CD4-positive, alpha-beta T cell treated with Interleukin-4 for 4 hours (primary cell): ENCODE results near the gene MYEOV.

Experiments
- DNase-seq: peaks from one replicate; pipeline ENCODE4 v3.0.0-alpha.2; 2020

The MYEOV gene

DNA sequence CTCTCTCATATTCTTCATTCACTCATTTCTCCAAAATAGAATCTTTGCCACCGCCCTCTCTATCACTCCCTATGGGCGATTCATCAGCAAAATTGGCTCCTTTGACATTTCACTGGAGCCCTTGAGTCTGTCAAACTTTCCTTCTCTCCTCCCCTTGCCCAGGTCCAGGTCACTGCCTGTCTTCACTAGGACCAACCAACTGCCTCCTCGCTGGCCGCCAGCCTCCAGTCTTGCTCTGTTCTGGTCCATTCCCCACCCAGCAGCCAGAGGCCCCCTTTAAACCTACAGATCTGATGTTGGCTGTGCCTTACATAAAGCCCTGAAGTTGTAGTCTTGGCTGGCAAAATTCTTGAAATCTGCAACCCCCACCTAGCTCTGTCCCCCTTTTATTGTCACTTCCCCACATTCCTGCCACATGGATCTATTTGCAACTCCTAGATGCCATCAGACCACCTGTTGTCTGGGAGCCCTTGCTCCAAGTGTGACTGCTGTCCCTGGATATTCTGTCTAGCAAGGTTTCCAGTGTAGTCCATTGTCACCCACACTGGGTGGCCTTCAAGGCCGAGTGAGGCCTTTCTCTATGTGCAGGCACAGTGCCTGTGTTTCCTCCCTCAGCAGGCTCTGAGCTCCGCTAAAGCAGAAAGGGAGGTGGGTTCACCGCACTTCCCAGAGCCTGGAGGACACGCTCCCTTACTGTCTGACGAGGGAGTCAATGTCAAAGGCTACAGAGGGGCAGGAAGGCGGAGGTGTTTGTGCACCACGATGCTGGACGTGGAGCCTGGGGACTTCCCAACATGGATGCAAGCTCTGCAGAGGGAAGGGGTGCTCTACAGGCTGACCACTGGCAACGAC, 25.5 kb downstream of the MYEOV start:
- DNase-seq, result no peak

DNA sequence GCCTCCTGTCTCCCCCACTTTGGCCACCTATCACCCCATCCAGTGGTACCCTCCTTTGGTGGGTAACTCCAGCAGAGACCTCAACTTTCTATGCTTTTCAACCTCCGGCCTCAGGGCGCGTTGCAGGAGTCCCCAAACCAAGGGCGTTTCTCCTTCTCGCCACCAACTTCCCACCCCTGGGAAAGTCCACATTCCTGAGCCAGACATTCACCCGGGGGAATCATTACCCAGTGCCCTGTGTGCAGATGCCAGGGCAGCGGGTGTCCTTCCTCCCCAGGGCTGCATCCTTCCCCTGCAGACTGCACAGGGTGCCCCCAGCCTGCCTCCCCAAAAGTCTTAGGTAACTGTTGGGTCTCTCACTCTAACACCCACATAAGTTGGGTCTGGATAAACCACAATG, 26.4 kb downstream of the MYEOV start:
- DNase-seq, result no peak

DNA sequence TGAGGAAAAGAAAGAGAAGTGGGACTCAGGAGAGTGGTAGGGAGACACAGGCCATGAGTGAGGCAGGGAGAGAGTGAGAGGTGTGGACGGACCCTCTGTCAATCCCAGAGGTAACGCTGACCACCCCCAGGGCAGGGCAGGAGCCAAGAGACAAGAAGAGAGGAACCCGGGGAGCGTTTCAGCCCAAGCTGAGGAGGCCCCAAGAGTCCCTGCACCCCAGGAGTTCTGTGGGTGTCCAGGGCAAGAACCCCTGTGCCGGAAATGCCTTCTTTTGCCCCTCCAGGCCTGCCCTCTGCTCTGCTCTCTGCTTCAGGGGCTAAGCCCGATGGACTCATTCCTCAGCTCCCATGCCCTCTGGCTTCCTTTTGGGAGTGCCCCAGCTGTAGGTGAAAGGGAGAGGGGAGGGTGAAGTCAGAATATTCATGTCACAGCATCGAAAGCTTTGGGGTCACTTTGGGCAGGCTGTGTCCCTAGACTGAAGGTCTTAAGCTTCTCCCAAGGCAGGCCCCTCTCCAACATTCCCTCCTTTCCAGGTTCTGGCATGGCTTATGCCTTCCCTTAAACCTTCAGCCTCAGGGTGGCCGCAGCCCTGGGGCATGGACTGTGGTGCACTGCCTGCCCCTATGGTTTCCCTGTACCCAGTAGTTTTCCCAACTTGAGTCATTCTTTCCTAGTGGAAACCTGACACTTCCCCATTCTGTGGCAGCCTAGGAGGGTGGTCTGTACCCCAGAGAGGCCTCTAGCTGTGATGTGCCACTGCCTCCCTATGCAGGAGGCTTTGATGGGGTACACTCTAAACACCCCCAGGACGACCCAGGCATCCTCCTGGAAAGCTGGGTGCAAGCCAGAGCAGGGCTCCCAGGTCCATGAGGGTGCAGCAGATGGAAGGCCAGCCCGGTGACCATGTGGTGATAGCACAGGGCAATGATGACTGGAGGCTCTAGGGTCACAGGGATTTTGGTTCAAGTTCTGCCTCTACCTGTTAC, 27.1 kb downstream of the MYEOV start:
- DNase-seq, result no peak

DNA sequence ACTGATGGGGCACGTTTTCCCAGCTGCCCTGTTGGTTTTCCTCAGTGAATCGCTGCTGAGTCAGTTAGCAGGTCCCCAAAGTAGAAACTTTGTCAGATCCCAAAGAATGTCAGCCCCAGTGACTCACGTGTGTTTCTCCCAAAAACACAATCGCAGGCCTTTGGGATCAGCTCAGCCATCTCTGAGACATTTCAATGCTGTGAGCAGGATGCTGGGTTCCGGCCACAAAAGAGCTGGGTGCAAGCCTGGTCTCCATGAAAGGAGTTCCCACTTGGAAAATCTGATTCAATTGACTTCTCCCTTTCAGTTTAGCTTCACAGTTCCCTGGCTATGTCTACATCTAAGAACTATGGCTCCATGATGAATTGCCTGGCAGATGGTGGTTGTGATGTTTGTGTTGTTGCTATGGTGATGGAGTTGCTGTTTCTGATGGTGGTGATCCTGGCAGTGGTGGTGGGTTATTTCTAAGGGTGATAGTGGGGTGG, 28.0 kb downstream of the MYEOV start:
- DNase-seq, result no peak

DNA sequence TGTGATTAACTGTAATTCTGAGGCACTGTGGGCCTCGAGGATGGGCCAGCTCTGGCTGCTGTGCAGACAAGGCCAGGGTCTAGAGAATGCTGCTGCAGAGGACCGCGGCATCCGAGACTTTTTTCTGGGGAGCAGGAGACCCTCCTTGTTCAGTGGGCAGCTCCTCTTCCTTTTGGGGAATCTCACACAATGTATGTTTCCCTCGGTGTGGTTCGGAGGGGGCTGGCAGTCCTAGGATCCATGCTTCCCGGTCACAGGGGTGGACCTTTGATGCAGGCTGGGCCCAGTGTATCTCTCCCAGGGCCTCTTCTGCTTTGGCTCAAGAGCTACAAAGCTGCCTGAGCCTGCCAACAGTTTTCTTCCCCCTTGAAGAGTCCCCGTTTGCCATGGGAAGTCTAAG, 31.5 kb downstream of the MYEOV start:
- DNase-seq, result no peak

DNA sequence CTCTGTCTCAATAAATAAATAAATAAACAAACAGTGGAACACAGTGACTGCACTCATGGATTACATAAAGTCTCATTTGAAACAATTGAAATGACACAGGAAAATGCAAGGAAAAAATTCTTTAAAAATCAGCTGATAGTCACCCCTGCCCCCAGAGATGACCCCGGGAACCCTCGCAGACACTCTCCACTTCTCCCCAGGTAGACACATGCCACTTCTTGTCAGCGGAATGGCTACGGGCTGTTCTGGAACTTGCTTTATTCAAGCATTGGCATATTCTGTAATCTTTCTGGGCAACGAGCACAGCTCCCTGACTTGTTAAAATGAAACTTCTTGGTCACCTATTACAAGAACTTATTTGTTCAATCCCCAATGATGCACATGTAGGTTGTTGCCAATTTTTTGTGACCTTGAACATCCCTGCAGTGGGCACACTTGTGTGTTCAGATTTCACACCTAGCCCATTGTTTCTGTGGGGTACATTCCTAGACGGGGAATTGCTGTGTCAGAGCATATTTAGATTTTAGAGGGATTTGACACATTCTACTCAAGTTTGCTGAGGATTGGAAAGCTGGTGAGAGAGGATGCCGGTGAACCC, 32.8 kb downstream of the MYEOV start:
- DNase-seq, result no peak

DNA sequence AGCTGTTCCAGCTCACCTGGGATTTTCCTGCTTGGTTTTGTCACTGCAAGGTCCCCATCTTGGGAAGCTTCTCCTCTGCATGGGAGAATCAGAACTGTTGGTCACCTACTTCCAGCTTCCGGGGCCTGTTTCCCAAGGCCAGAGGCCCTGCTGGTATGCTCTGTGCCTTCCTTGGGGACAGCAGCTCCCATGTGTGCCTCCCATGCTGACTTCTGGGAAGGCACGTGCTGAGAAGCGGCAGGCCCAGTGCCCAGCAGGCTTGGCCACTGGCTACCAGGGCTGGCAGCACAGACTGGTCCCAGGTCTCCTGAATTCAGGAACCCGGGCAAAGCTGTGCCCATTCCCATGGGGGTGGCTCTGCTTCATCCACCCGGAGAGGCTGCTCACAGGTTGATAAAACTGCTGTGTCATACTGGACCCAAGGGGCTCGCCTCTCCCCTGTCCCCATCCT, 33.8 kb downstream of the MYEOV start:
- no peak for DNase-seq

DNA sequence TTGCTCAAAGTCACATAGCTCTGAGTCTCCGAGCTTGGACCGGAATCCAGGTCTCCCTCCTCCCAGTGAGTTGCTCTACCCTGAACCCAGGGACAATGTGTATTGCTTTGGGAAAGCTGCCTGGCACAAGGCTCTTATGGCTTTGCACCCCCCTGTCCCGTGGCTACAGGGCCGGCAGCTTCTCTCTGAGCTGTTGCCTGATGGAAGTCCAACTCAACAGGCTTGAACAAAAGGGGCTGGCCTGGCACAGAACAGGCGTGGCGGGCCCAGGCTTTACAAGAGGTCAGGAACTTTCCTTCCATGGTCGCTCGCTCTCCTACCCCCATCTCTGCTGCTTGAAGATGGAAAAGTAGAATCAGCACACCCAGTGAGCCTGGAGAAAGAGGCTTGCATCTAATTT, 34.3 kb downstream of the MYEOV start:
- DNase-seq, result no peak

DNA sequence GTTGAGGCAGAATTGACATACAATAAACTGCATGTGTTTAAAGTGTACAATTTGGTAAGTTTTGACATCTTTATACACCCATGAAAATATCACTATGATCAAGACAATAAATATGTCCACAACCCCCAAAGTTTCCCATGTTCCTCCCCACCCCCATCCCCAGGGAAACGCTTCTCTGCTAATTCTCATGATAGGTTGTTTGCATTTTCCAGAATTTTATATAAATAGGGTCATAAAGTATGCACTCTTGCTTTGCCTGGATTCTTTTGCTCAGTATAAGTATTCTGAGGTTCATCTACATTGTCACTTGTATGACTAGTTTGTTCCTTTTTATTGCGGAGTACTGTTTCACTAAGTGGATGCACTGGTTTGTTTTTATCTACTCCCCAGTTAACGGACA, 35.6 kb downstream of the MYEOV start:
- DNase-seq, result no peak

DNA sequence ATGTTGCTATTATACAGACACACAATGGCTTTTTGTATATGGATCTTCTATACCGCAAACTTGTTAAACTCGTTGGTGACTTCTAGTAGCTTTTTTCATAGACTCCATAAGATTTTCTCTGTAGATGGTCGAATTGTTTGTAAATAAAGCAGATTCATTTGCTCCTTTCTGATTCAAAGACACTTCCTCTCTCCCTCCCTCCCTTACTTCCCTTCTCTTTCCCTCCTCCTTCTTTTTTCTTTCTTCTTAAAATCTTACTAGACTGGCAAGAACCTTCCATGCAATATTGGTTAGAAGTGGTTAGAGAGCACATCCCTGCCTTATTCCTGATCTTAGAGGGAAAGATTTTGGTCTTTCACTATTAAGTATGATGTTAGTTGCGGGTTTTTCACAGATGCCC, 36.4 kb downstream of the MYEOV start:
- no peak for DNase-seq

DNA sequence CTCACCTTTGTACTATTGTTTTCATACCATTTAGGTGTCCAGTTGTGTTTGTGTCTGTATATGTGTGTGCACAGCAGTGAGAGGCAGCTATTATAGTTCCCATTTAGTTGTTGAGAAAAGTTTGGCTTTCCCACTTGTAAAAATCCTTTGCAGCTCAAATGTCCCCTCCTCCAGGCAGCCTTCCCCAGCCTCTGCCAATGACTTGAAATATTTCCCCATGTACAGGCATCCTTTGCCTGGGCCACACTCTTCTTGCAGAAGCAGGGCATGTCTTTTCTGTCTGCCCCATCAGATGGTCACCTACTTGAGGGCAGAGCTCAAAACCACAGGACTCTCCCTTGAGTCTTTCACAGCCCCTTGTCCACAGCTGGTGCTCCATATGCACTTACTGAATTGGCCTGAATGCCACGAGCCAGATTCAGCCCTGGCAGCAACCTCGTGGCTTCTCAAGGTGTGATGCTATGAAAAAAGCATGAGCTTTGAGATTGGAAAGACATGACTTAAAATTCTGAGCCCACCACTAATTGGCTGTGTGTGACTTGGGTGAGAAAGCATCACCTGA, 39.3 kb downstream of the MYEOV start:
- no peak for DNase-seq

DNA sequence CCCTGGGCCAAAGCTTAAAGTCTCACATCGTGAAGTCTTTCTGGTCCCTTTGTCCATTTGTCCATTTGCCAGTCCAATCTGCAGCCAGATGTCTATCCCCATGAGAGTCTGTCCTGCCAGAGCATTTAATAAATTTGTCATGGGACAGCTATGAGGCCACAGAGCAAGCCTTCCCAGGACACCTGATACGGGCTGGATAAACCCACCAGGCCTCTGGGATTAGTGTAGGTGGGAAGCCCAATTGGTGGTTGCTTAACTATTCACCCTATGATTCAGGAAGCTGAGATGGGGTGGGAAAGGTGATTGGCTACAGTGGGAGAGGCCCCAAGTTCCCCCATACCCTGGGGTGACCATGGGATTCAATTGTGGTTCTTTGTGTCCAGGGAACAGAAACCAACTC, 39.9 kb downstream of the MYEOV start:
- DNase-seq, result no peak

DNA sequence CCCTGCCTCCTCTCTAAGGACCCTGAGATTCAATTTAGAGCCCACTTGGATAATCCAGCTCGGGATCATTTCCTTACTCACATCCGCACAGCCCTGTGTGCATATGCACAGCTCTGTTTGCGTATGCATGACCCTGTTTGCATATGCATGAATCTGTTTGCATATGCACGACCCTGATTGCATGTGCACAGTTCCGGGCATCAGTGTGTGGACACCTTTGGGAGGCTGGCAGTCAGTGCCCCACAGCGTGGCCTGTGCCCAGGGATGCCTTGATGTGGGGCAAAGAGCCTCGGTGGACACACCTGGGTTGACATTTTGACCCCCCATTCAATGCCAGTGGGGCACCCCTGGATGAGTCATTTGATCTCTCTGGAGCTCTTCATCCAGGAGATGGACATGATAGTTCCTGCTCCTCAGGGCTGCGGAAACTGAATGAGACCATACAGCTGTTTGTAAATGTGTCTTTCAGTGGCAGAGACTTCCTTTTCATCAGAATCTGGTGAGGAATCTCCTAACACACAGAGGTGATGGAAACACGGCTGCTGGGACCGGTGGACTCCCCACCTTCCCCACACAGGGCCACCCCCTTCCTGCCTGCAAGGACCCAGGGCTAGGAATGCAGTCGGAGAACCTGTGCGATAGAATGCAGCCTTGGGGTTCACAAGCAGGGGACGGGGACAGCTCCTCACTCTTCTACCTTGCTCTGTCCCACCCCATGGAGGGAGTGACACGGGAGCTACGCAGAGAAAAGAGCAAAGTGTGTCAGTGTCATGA, 41.2 kb downstream of the MYEOV start:
- DNase-seq, result no peak

DNA sequence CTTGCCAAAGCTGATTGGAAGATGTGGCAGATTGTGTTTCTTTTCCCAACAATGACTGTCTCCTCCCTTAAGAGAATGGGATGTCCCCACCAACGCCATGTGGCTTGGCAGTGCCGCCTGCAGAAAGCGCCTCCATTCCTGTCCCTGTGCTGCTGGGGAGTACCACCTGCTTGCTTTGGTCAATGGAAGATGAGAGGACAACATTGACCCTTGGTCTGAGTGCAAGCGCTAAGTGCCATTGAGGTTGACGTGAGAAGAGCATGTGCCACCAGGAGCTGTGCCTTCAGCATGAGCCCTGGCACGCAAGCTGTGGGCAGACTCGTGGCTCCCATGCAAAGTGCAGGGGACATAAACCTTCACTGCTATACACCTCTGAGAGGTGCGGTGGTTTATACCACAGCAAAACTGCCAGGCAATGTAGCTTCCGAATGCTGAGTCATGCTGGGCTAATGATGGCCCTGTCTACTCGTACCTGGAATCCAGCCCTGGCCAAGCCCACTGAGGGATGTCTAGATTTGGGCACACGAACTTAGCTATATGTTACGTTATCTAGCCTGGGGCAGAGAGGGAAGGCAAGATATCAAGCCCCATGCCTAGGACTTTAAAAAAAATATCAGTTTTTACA, 41.9 kb downstream of the MYEOV start:
- DNase-seq, result no peak

DNA sequence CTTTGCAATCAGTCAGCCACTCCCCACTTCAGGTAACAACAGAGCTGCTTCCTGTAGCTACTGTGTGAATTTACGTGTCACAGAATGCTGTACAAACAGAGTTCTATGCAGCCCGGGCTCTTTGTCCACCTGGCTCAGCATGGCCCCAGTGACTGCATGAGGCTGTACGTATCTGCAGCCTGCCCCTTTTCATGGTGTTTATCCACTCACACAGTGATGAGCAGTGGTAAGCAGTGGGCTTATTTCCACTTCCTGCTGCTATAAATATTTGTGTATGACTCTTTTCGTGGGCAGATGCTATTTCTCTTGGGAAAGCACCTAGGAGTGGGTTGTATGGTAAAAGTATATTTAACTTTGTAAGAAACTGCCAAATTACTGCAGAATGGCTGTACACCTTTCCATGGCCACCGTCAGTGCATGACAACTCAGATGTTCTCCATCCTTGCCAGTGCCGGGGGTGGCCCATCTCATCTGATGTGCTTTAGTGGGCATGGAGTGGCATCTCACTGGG, 43.3 kb downstream of the MYEOV start:
- peak; percentile 36 for DNase-seq

DNA sequence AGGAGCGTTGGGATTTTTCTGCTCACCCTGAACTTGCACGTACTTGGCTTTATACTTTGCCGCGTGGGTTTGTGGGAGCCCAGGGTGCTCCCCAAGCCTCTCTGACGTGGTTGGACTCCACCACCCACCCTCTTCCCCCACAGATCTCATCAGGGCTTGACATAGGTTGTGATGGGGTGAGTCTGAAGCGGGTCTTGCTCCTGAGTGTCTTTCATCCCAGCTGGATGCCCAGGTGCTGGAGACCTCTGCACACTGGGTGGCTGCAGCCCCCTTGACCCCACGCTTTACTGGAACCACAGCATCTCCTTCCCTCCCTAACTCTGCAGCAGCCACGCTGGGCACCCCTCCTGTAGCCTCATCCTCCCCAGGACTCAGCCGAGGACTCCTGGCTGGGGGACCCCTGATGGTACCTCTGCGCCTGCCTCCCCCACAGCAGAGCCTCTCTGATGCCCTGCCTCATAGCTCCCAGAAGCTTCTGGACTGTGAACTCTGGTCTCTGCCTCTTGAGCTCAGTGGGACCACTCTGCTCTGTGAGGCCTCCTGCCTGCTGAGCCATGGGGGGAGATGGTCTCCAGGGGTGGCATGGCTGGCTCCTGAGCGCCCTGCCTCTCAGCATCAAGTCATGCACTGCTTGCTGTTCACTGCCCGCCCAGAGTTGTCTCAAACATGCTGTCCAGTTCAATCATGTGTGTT, 45.2 kb downstream of the MYEOV start:
- DNase-seq, result no peak

DNA sequence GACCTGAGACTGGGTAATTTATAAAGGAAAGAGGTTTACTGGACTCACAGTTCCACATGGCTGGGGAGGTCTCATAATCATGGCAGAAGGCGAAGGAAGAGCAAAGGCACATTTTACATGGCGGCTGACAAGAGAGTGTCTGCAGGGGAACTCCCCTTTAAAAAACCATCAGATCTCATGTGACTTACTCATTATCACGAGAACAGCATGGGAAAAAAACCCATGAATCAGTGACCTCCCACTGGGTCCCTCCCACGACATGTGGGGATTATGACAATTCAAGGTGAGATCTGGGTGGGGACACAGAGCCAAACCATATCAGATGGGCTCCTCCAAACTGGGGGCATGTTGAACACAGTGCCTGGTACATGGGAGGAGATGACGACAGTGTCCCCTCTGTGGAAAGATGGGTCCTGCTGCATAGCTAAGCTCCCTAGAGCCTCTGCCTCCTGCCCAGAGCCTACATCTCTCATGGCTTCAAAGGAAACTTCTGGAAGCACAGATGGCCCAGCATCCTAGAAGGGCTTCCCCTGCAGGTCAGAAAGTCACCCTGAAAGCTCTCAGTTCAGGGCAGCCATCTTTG, 46.1 kb downstream of the MYEOV start:
- DNase-seq, result no peak

DNA sequence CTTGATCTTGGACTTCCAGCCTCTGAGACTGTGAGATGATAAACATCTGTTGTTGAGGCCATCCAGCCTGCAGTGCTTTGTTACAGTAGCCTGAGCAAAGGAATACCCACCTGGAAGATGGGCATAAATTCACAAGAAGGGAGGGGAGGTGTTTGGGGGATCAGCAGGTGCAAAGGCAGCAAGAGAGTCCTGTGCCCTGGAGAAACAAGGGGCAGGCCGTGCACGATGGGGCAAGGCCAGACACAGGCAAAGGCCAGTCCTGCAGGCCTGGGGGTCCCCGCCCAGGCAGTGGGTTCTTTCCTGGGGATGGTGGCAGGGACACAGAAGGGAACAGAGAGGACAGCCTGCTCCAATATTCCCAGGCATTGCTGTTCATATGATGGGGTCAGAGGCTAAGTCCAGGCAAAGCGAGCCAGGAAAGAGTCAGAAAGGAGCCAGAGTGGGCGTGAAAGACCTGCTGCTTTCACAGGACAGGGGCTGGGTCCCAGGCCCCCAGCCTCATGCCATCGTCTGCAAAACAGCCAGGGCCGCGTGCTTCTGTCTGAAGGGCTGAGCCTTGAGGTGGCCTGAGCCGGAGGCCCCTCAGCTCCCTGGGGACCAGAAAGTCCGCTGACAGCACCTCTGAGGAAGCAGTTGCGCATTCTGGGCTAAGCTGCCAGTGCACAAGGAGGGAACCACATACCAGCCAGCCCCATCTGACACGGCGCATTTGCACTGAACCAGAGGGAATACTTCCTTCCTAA, 48.8 kb downstream of the MYEOV start:
- DNase-seq, result no peak
